ENCODE data around the gene TOP1. TPM values are rescaled to one million over a fixed set of nuclear protein-coding genes. Genes with fewer than 3 reads are reported as not detected.
A peak's percentile ranks its signal among the peaks of the same experiment; 100 is the strongest.

Gene TOP1
- total RNA-seq, 2 experiments from 2014 or later: 37.6 to 41.7 TPM

DNA sequence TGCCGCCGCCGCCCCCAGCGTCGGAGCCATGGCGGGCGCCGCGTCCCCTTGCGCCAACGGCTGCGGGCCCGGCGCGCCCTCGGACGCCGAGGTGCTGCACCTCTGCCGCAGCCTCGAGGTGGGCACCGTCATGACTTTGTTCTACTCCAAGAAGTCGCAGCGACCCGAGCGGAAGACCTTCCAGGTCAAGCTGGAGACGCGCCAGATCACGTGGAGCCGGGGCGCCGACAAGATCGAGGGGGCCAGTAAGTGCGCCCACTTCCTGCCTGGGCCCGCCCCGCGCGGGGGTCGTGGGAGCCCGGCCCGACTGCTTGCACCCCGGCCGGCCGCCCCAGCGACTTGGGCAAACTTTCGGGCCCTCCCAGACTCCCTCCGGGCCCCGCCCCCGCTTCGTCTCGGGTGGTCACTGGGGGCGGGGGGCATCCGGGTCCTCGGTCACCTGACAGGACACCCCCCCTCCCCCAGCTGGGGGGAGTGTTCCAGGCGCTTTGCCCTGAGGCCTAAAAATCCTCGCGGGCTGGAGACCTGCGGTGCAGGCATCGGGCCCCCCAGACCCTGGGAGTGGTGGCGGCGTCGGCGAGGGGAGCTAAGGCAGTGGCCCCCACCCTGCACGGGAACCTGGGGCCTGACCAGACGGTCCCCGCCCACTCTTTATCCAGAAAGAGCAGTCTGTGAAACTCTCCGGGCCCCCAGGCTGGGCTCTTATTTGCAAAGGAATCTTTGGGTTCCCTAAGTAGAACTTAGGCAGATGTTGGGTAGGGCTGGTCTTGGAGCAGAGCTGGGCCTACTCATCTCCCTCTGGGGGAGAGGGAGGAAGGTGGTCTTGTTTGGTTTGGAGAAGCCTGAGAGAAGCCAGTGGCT is 109.2 kb downstream of the TOP1 start:
- DNase-seq (peak in 12 of 14 experiments; percentile 29 to 79 (median 56)), ATAC-seq (ENCODE audit: poor library complexity) (no peak)
- POLR2A ChIA-PET: interaction anchor here (0.8 to 14.5 kb wide), 14 partner anchors 9 to 555 kb away, joined by 3 to 403 read pairs (median 4); no protein-coding TSS in a partner anchor
- intact Hi-C loops (cut with DNase I, micrococcal nuclease): loop anchor here (5.0 to 10.0 kb wide), 2 partner anchors 34 to 557 kb away; no protein-coding TSS in a partner anchor
- no peaks in the 10 kb centered on the region for H3K27me3 Mint-ChIP-seq
- H3K4me1 Mint-ChIP-seq (ENCODE audit: low read depth): peaks cover 78% of the 10 kb centered on the region
- Histone ChIP-seq H3K36me3 (ENCODE audit: insufficient read depth, low read length) (no peaks in the 10 kb centered on the region), H3K9me3 (ENCODE audit: control insufficient read depth in 1 of 2, insufficient read depth in 1 of 2, low read length in 2 of 2) (no peaks in the 10 kb centered on the region), H3K4me1 (ENCODE audit: insufficient read depth, low read length) (peaks cover 68% of the 10 kb centered on the region), H3K27me3 (ENCODE audit: control insufficient read depth in 1 of 2, insufficient read depth in 2 of 2, low read length in 2 of 2) (no peaks in the 10 kb centered on the region), H3K27ac (ENCODE audit: low read depth in 1 of 2, low read length in 2 of 2) (peak overlapping the region; percentile 75 to 83), H3K4me3 (ENCODE audit: low read length) (peak overlapping the region; percentile 90)
- H3K9me3 Mint-ChIP-seq: no peaks in the 10 kb centered on the region
- CTCF ChIA-PET: interaction anchor here (0.8 to 6.9 kb wide), 4 partner anchors 11 to 203 kb away, joined by 3 to 66 read pairs (median 4); partner anchors contain the start of gene LPIN3
- H3K36me3 Mint-ChIP-seq (ENCODE audit: low read depth): peaks cover 20% of the 10 kb centered on the region
- peak overlapping the region; percentile 90 for H3K4me3 Mint-ChIP-seq
- H3K27ac Mint-ChIP-seq: peak overlapping the region; percentile 96
- TF ChIP-seq, protein P1, sequence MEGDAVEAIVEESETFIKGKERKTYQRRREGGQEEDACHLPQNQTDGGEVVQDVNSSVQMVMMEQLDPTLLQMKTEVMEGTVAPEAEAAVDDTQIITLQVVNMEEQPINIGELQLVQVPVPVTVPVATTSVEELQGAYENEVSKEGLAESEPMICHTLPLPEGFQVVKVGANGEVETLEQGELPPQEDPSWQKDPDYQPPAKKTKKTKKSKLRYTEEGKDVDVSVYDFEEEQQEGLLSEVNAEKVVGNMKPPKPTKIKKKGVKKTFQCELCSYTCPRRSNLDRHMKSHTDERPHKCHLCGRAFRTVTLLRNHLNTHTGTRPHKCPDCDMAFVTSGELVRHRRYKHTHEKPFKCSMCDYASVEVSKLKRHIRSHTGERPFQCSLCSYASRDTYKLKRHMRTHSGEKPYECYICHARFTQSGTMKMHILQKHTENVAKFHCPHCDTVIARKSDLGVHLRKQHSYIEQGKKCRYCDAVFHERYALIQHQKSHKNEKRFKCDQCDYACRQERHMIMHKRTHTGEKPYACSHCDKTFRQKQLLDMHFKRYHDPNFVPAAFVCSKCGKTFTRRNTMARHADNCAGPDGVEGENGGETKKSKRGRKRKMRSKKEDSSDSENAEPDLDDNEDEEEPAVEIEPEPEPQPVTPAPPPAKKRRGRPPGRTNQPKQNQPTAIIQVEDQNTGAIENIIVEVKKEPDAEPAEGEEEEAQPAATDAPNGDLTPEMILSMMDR (IDR thresholded peaks at IDR 0.05): no peak

DNA sequence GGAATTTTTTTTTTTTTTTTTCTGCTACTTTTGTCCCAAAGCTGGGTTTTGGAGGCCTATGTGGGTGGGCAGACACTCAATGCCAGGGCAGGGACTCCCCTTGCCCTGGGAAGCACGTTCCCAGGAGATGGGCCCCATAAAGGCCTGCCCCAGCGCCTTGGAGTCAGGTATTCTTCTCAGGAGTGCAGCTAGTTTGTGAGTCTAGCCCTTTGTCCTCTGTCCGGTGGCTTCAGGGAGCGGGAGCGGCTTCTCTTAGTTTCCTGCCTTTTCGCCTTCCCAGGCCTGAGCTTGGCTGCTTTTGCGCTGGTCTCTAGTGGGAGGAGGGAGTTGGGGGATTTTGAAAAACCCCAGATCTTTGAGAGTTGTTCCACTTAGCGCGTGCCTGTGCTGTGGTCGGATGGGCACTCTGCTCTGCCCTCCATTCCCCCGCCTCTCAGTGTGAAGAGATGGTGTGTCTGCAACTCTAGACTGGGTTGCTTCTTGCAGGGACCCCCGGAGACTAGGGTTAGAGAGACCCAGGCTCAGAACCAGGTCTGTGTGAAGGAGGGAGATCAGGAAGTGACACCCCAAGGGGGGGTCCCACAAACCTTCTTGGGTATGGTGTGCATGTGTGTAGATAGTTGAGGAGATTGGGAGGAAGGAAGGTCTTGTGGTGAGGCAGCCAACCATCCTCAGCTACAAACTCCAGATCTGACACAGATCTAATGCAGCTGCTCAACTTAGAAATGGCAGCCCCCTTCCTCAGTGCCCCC is 110.0 kb downstream of the TOP1 start:
- peaks cover 25% of the 10 kb centered on the region for H3K36me3 Mint-ChIP-seq (ENCODE audit: low read depth)
- Histone ChIP-seq H3K27me3 (ENCODE audit: control insufficient read depth in 1 of 2, insufficient read depth in 2 of 2, low read length in 2 of 2) (no peaks in the 10 kb centered on the region), H3K9me3 (ENCODE audit: control insufficient read depth in 1 of 2, insufficient read depth in 1 of 2, low read length in 2 of 2) (no peaks in the 10 kb centered on the region), H3K4me3 (ENCODE audit: low read length) (peak overlapping the region; percentile 90), H3K27ac (ENCODE audit: low read depth in 1 of 2, low read length in 2 of 2) (peak overlapping the region; percentile 75 to 83), H3K4me1 (ENCODE audit: insufficient read depth, low read length) (peaks cover 76% of the 10 kb centered on the region), H3K36me3 (ENCODE audit: insufficient read depth, low read length) (no peaks in the 10 kb centered on the region)
- TF ChIP-seq, protein P1 (IDR thresholded peaks at IDR 0.05): no peak
- H3K9me3 Mint-ChIP-seq: no peaks in the 10 kb centered on the region
- H3K4me1 Mint-ChIP-seq (ENCODE audit: low read depth): peaks cover 84% of the 10 kb centered on the region
- H3K27ac Mint-ChIP-seq: peak overlapping the region; percentile 96
- DNase-seq: peak in 6 of 14 experiments; percentile 14 to 77 (median 63)
- CTCF ChIA-PET: interaction anchor here (0.9 to 6.9 kb wide), 5 partner anchors 11 to 94 kb away, joined by 3 to 66 read pairs (median 3); no protein-coding TSS in a partner anchor
- peak overlapping the region; percentile 90 for H3K4me3 Mint-ChIP-seq
- POLR2A ChIA-PET: interaction anchor here (0.5 to 14.5 kb wide), 14 partner anchors 9 to 554 kb away, joined by 3 to 403 read pairs (median 4); no protein-coding TSS in a partner anchor
- peak; percentile 5 for ATAC-seq (ENCODE audit: poor library complexity)
- no peaks in the 10 kb centered on the region for H3K27me3 Mint-ChIP-seq
- intact Hi-C loops (cut with DNase I, micrococcal nuclease): loop anchor here (1.0 to 10.0 kb wide), 4 partner anchors 18 to 556 kb away; no protein-coding TSS in a partner anchor
